GM18505 (cell line): ENCODE data around the gene SLC25A33.

Experiments
- ATAC-seq: cut with Tn5 transposase; IDR thresholded peaks from one replicate; pipeline ENCODE4 v1.9.1; 2021; ENCODE audit not compliant: unreplicated experiment
- POLR2A ChIP-seq: IDR thresholded peaks from 4 replicates; pipeline ENCODE4 v1.6.1; 2011; ENCODE audit warnings: borderline replicate concordance; ENCODE audit not compliant: insufficient read depth, insufficient read length; ENCODE audit errors: extremely low read depth

Gene SLC25A33

DNA sequence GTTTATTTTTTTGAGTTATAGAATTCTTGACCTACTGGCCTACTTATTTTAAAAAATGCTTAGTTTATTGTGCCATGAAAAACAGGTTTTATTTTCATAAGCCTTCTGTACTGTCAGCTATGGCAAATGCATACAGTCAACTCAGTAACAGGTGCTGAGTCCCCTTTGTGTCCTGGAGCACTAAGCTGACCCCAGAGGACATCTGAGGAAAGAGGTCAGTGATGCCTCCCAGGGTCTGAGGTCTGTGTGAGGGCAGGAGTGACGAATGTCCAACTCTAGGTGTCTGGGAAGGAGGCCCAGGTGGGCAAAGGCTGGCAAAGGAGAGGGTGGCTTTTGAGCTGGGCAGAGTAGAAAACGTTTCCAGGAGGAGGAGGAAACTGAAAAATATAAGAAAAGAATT, 41.7 kb downstream of the SLC25A33 start:
- ATAC-seq: no peak
- TF ChIP-seq POLR2A: no peak

DNA sequence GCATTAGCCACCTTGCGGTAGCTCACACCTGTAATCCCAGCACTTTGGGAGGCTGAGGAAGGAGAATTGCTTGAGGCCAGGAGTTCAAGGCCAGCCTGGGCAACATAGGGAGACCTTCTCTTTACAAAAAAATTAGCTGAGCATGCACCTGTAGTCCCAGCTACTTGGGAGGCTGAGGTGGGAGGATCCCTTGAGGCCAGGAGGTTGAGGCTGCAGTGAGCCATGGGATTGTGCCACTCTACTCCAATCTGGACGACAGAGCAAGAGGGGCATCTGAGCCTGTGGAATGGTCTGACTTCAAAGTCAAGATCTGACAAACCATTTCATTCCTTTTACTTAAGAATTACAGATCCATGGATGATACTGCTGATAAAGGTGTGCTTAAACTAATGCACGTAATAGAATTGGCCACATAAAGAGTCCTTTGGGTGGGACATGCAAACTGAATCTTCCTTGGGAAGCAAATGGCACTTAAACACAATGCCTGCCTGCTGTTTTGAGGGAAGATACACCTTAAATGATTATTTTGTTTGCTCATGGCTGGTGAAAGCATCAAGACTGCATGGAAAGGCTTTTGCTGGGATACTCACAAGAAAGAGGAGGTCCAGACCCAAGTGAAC, 47.0 kb downstream of the SLC25A33 start:
- no peak for TF ChIP-seq POLR2A
- no peak for ATAC-seq

DNA sequence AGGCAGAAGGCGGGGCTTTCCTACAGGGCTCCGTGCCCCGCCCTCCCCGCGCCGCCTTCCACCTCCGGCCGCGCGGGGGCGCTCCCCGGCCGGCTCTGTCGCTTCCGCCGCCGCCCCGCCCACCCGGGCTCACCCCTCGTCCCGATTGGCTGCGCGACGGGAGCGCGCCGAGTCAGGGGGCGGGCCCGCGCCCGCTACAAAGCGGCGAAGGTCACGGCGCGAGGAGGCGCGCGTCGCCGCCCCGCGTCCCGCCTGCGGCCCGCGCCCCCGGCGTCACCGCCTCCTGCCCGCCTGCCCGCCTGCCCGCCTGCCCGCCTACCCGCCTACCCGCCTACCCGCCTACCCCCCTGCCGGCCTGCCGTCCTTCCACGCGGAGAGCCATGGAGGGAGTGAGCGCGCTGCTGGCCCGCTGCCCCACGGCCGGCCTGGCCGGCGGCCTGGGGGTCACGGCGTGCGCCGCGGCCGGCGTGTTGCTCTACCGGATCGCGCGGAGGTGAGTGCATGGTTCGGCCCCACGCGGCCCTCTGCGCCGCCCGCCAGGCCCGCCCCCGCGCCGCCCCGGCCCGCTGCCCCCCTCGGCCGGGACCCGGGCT, 49.4 kb downstream of the SLC25A33 start, which contains the start of gene TMEM201:
Gene TMEM201 (plus strand): TSS at position 361 of the 593 bp plus-strand sequence. CDS start 20 bp downstream, at position 381.
- peak; percentile 67 for ATAC-seq
- TF ChIP-seq POLR2A: peak; percentile 54

DNA sequence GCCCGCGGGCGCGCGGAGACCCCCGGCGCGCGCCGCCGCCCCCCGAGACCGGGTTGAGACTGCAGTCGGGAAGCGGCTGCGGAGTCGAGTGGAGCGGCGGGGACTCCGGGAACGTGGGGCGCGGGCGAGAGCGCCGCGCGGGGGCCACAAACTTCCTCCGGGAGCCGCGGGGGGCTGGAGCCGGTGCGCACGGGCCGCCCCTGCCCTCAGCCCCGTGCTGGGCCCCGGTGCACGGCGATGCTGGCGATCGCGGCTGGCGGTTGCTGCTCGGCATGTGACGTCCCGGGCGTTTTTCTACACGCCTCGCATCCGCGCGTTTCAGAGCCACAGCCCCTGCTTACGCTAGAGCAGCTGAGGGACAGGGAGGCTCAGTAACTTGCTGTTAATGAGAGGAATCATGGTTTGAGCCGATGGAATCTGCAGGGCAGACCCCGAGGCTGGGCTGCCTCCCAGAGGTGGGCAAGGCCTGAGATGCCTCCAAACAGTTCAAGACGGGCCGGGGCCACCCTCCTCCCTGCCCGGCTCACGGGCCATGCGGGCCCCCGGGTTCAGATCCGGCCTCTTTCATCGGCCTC, 50.0 kb downstream of the SLC25A33 start:
- peak; percentile 22 for ATAC-seq
- no peak for TF ChIP-seq POLR2A

DNA sequence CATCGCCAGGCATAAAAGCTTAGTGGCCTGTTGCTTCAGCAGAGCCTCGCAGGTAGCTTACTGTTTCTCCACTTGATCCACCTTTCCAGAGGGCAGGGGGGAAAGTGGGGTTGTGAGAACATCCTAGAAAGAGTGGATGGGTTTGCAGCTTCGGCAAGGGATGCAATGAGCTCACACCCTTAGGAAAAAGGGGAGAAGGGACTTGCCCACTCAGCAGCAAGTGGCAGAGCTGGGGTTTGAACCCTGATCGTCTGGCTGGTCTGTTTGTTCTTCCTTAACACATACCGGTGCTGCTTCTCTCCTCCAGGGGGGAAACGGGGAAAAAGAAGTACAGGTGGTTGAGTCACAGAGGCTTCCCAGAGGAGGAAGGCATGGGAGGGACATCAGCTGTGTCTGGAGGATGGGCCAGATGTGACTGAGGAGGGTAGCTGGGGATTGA, 50.5 kb downstream of the SLC25A33 start:
- no peak for TF ChIP-seq POLR2A
- ATAC-seq: no peak

DNA sequence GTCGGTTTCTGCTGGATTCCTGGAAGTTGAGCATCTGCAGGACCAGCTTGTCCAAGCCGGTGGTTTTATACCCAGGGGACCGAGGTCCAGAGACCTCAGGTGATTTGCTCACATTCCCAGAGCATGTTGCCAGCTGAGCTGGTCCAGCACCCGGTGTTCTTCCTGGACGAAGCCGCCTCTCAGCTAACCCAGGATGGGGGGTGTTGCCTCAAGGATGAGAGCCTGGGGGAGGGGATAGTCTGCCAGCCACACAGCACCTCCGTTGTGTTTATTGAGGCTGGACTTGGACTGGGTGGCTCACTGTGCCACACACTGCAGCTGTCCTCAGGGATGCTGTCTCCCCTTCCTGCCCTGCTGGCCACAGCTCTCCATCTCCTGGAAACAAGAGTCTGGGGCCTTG, 50.9 kb downstream of the SLC25A33 start:
- no peak for ATAC-seq
- TF ChIP-seq POLR2A: no peak

DNA sequence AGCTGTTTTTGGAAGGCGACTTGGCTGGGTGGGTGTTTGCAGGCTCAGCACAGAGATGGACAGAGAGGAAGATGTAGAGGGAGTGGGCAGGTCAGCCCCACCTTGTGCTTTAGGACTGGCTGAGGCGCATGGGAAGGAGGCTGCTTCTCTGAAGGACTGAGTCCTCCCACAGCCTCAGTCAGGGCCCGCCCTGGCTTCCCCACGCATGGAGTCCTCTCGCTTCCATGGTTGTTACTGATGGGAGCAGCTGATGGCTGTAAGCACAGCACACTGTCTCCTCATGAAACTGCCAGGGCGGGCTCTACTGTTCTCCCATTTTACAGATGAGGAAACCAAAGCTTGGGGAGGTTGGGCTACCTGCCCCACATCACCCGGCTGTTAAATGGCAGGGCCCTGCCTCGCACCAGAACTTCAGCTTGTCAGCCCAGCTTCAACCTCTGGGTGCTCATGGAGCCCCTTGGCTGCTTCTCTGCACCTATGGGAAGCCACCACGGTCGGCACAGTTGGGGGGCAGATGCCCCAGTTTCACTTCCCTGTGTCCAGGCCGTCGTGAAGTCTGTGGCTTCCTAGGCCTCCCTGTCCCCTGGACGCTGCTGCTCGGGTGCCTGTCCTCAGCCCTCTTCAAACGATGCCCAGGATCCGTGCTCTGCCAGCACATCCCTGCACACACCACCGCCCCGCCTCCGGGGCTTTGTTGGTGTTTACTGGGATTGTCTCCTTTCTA, 51.8 kb downstream of the SLC25A33 start:
- ATAC-seq: no peak
- no peak for TF ChIP-seq POLR2A

DNA sequence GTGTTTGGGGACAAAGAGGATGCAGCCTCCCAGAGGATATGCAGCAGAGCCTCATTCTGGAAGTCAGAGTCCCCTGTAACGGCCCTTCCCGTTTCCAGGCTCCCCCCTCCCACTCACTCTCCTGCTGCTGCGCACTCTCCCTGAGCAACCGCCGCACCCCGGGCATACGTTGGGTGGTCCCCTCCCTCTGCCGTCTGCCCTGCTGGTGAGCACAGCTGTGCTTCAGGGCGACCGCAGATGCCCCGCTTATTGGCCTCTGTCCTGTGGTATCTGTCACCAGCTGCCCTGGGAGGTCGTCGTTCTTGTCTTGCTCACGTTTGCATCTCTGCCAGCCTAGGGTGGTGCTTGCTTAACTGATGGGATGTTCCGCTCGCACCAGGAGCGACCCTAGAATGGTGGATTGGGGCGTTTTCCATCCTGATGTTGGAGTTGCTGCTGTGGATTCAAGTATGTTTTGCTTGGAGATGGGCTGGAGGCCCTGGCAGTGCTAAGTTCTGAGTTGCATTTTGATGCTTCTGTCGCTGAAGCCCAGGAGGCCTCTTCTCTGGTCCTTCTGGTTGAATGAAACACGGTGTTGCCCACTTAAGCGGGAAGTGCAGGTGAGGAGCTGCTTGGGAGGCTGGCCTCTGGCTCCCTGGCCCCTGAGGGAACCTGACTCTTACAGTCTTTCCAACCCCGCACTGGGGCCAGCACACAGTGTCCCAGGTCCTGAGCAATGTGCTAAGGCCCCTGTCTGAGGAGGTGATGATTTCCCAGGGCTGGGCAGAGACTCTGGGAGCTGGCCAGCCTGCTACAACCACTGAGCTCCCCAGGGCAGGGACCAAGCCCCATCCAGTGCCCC, 52.6 kb downstream of the SLC25A33 start:
- ATAC-seq: no peak
- no peak for TF ChIP-seq POLR2A

DNA sequence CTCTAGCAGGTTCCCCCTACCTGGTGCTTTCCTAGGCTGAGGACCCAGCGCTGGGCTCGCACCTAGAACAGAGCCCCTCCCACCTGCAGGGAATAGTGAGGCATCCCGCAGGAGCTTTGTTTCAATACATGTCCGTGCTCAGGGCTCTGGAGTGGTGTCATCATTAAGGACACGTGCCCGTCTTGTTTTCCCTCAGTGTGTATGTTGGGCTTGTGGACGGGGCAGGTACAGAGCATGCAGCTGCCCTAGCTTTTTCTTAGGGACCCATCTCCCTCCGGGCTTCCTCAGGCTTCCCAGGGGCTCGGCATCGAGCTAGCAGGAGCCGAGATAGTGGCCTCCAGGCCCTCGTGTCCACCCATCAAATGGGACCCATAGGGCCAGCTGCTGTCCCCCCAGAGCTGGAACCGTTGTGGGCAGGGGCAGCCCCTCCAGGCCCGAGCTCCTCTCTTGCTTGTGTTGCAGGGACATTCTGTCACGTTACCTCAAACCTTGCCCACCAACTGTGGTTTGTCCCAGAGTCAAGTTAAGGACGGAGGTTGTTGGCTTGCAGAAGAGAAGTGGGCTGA, 53.3 kb downstream of the SLC25A33 start:
- TF ChIP-seq POLR2A: no peak
- ATAC-seq: no peak

DNA sequence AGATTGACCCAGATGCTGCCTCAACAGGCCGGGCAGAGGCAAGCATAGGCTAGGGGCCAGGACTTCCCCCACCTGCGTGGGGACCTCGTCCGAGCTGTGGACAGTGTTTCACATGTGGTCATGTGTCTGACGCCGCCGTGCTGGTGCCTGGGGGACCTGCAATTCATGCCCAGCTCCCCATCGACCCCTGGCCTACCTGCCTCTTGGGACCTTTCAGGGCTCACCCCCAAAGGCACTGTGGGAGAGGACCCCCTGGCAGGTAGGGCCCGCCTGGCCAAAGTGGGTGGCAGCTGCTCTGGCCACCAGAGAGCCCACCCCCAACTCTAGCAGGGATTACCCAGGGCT, 53.9 kb downstream of the SLC25A33 start:
- TF ChIP-seq POLR2A: no peak
- ATAC-seq: no peak

DNA sequence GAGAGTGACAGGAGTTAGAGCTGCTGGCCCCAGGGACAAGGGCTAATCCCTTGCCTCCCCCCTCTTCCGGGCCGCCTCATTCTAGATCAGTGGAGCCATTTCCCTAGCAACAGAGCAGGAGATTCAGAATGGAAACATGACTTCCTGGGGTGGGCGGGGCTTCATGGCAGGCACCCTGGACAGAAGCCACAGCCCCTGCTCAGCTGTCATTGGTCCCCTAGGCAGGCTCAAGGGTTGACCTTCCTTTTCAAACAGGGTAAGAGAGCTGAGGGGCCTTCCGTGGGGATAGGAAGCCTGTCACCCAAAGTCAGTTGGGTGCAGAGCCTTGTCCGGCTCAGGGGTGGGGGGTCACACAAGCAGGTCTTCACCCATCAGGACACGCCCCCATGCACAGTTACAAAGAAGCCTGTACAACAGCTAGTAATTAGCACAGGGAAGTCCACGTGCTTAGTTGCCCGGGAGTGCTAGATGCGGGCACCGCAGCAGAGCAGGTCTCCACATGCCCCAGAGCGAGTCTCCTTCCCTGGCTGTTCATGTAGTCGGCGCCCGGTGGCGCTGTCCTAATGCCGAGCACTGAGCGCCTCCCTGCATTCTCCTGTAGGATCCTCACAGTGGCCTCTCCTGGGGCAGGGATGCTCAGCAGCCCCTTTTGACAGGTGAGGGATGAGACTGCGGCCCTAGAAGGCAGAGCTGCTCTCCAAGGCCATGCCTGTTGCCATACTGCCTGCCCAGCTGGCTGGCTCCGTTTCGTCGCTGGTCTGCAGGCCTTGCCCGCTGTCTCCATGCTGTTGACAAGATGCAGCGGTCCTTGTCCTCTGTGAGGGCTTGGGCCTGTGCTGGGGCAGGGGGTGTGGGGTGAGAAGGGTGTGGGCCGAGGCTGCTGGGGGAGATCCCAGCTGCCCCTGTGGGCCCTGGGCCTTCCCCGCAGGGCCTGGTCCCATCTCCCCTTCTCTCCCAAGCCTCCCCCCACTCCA, 54.5 kb downstream of the SLC25A33 start:
- TF ChIP-seq POLR2A: no peak
- no peak for ATAC-seq

DNA sequence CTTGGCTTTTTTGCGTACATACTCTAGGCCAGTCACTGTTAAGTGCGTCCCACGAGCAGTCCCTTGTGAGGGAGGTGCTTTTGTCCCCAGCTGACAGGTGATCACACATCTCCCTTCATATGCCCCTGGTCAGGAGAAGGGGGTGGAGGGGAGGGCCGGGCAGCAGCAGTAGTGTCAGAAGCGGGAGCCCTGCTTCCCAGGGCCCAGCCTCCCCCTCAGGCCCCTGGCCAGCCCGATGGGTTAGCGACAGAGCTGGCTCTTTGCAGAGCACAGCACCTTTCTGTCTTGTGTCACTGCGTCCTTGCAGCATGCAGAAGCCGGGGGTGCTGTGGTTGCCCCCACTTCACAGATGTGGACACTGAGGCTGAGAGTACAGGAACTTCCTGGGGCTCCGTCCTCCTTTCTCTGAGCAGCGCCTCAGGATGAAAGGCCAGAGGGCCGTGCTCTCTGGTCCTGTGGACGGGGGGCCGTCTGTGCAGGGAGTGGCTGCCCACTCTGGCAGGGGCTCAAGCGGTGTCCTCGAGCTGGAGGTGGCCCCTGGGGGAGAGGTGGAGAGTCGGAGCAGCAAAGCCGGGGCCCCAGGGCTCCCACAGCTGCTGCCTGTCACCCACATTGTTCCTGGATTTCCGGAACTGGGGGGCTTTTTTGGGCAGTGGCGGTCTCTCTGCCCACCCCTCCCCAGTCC, 55.3 kb downstream of the SLC25A33 start:
- TF ChIP-seq POLR2A: no peak
- no peak for ATAC-seq
